ENCODE measurements around the gene GMDS. TPM values are rescaled to one million over a fixed set of nuclear protein-coding genes. Genes with fewer than 3 reads are reported as not detected.

The GMDS gene
- polyA plus RNA-seq, 4 donors = 63.3 to 87.8 (median 71.6) TPM

GRCh38 chr6:1594445-1595200 is 650.8 kb downstream of the GMDS start:
- no peak for DNase-seq (ENCODE audit: low read depth in 4 of 4, low spot score in 2 of 4)

- DNase-seq (ENCODE audit: low read depth in 4 of 4, low spot score in 2 of 4) = no peak
These were observed 651.5 kb downstream of the GMDS start for GRCh38 chr6:1593958-1594314.

GRCh38 chr6:1593286-1593957 is 652.0 kb downstream of the GMDS start:
- DNase-seq (ENCODE audit: low read depth in 4 of 4, low spot score in 2 of 4) = no peak

- no peak for DNase-seq (ENCODE audit: low read depth in 4 of 4, low spot score in 2 of 4)
These were observed 652.6 kb downstream of the GMDS start for GRCh38 chr6:1592852-1593251.

- no peak for DNase-seq (ENCODE audit: low read depth in 4 of 4, low spot score in 2 of 4)
These were observed 653.5 kb downstream of the GMDS start for GRCh38 chr6:1591926-1592325.

- DNase-seq (ENCODE audit: low read depth in 4 of 4, low spot score in 2 of 4) = no peak
These were observed 654.2 kb downstream of the GMDS start for GRCh38 chr6:1591243-1591642.

- DNase-seq (ENCODE audit: low read depth in 4 of 4, low spot score in 2 of 4) = no peak
These were observed 654.8 kb downstream of the GMDS start for GRCh38 chr6:1590580-1590979.

- DNase-seq (ENCODE audit: low read depth in 4 of 4, low spot score in 2 of 4) = no peak
These were observed 656.2 kb downstream of the GMDS start for GRCh38 chr6:1589208-1589607.

- no peak for DNase-seq (ENCODE audit: low read depth in 4 of 4, low spot score in 2 of 4)
These were observed 657.4 kb downstream of the GMDS start for GRCh38 chr6:1587977-1588376.

GRCh38 chr6:1587546-1587945 is 657.9 kb downstream of the GMDS start:
- no peak for DNase-seq (ENCODE audit: low read depth in 4 of 4, low spot score in 2 of 4)

GRCh38 chr6:1586861-1587450 is 658.4 kb downstream of the GMDS start:
- no peak for DNase-seq (ENCODE audit: low read depth in 4 of 4, low spot score in 2 of 4)

- no peak for DNase-seq (ENCODE audit: low read depth in 4 of 4, low spot score in 2 of 4)
These were observed 659.1 kb downstream of the GMDS start for GRCh38 chr6:1586256-1586655.

- DNase-seq (ENCODE audit: low read depth in 4 of 4, low spot score in 2 of 4) = no peak
These were observed 659.7 kb downstream of the GMDS start for GRCh38 chr6:1585669-1586049.

GRCh38 chr6:1584996-1585668 is 660.3 kb downstream of the GMDS start:
- no peak for DNase-seq (ENCODE audit: low read depth in 4 of 4, low spot score in 2 of 4)

- DNase-seq (ENCODE audit: low read depth in 4 of 4, low spot score in 2 of 4) = no peak
These were observed 661.3 kb downstream of the GMDS start for GRCh38 chr6:1584146-1584545.

GRCh38 chr6:1581120-1581991 is 664.0 kb downstream of the GMDS start:
- DNase-seq (ENCODE audit: low read depth in 4 of 4, low spot score in 2 of 4) = no peak

GRCh38 chr6:1580585-1580984 is 664.8 kb downstream of the GMDS start:
- DNase-seq (ENCODE audit: low read depth in 4 of 4, low spot score in 2 of 4) = no peak

- DNase-seq (ENCODE audit: low read depth in 4 of 4, low spot score in 2 of 4) = no peak
These were observed 665.3 kb downstream of the GMDS start for GRCh38 chr6:1580109-1580508.

- no peak for DNase-seq (ENCODE audit: low read depth in 4 of 4, low spot score in 2 of 4)
These were observed 666.3 kb downstream of the GMDS start for GRCh38 chr6:1579096-1579495.

GRCh38 chr6:1577896-1578745 is 667.3 kb downstream of the GMDS start:
- no peak for DNase-seq (ENCODE audit: low read depth in 4 of 4, low spot score in 2 of 4)

Data from left renal cortex interstitium (tissue), 4 donors.